Natural killer cell (primary cell): ENCODE results near the gene VWC2. TPM values are rescaled to one million over a fixed set of nuclear protein-coding genes. Genes with fewer than 3 reads are reported as not detected.

ENCODE experiments used
- ATAC-seq, 3 donors: fragments of 150-1000 bp in 2 of 3; fragments of 200-7000 bp in 1 of 3; cut with Tn5 transposase; 1 replicate in 1 of 3; 2 replicates in 2 of 3; pipeline ENCODE4 v1.10.0; 2021; ENCODE audit warnings: mild to moderate bottlenecking in 2 of 3, moderate library complexity in 2 of 3
- DNase-seq, 2 donors: peaks; one replicate each; pipeline versions ENCODE4 v3.0.0 to v3.0.0-alpha.2; 2013 to 2021; ENCODE audit warnings: mixed read lengths in 1 of 2
- H3K27ac ChIP-seq: one replicate; pipeline ENCODE4 v1.5.1; 2013; ENCODE audit warnings: mild to moderate bottlenecking, low read length
- H3K27me3 ChIP-seq: one replicate; pipeline ENCODE4 v1.6.1; 2013; ENCODE audit warnings: low read length; ENCODE audit not compliant: control insufficient read depth, insufficient read depth
- H3K36me3 ChIP-seq: one replicate; pipeline ENCODE4 v1.6.1; 2013; ENCODE audit warnings: low read length; ENCODE audit not compliant: control insufficient read depth, insufficient read depth
- H3K4me1 ChIP-seq: one replicate; pipeline ENCODE4 v1.6.1; 2013; ENCODE audit warnings: low read length; ENCODE audit not compliant: control insufficient read depth, insufficient read depth
- H3K4me3 ChIP-seq: one replicate; pipeline ENCODE4 v1.5.1; 2013; ENCODE audit warnings: low read length
- H3K9me3 ChIP-seq: one replicate; pipeline ENCODE4 v1.6.1; 2013; ENCODE audit warnings: low read length; ENCODE audit not compliant: control insufficient read depth, insufficient read depth
- H3K27ac Mint-ChIP-seq, 2 donors: one replicate each; pipeline ENCODE4 v1.8.0; 2022; ENCODE audit warnings: mild to moderate bottlenecking in 2 of 2, mixed read lengths in 2 of 2, moderate library complexity in 1 of 2
- H3K27me3 Mint-ChIP-seq, 2 donors: one replicate each; pipeline ENCODE4 v1.8.0; 2022; ENCODE audit warnings: low read depth in 2 of 2, mixed read lengths in 2 of 2
- H3K36me3 Mint-ChIP-seq: one replicate; pipeline ENCODE4 v1.8.0; 2022; ENCODE audit warnings: mixed read lengths
- H3K4me1 Mint-ChIP-seq, 2 donors: one replicate each; pipeline ENCODE4 v1.8.0; 2022; ENCODE audit warnings: mixed read lengths in 2 of 2
- H3K4me3 Mint-ChIP-seq: one replicate; pipeline ENCODE4 v1.8.0; 2022; ENCODE audit warnings: mild to moderate bottlenecking, moderate library complexity, mixed read lengths
- H3K9me3 Mint-ChIP-seq, 2 donors: one replicate each; pipeline ENCODE4 v1.8.0; 2022; ENCODE audit warnings: mixed read lengths in 2 of 2
- WGBS: methylation state at CpG from one replicate; pipeline ENCODE4 v1.1.7; 2013; ENCODE audit warnings: missing lambda C conversion rate; ENCODE audit not compliant: insufficient coverage; 5-methylcytosine and 5-hydroxymethylcytosine counted together
- intact Hi-C: fragments of 100-400 bp; cut with micrococcal nuclease; formaldehyde crosslinking; loops from one replicate; pipeline ENCODE4 v1.14.2; 2022
- total RNA-seq, 4 donors: library from RNA; stranded (reverse); fragments of 120-200 nt in 1 of 4; gene quantifications; one replicate each; pipeline versions ENCODE4 v1.2.3 to v1.2.4, GENCODE V29; 2013 to 2022
- TF ChIP-seq, protein P1 (sequence below): fragments of 200-600 bp; IDR thresholded peaks from one replicate; pipeline ENCODE4 v1.8.0; 2022; ENCODE audit warnings: antibody characterized with exemption

Gene VWC2
- total RNA-seq, 3 donors from 2014 or later (not counting 1 experiment from before 2014, with no cell fraction given), result not detected

GRCh38 chr7:49823566-49823965 lies 50.1 kb downstream of the VWC2 start:
- DNase-seq, result no peak
- 85% methylated on average over 3 of the region's 3 CpGs for WGBS
- intact Hi-C loops, result no loop called here

DNA sequence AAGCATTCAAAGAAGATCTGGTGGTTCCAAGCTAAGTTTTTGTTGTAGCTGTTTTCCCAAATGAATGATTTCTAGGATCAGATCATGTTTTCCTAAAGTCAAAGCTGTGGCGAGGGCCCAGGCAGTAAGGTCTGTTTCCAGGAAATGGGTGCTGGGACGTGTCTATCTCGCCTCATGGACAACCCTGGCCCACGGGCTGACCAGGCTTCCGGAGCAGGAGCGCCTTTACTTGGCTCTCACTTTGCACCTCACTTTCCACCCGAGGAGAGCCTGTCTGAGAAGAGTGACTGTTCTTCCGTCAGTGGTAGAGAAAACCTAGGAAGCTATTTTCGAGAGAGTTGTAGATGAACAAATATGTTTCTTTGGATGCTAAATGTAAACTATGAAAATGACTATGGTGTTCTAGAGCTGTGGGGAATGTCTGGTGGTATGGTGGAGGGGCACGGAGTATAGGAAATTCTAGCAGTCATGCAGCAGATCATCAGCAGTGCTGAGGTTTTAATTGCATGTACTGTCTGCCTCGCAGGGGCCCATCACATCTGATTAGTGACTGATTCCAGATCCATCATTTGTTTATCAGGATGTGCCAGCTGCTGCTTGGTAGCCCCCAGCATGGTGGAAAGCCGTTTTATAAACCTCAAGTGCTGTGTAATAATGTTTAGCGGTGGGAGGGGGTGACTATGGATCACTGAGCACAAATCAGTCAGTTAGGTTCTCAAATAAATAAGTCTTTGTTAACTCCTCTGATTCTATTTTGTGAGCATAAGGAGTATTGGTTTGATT lies 66.6 kb downstream of the VWC2 start:
- no peaks in the 10 kb centered on the region for H3K27me3 ChIP-seq
- H3K4me3 ChIP-seq, result no peak overlapping the region
- intact Hi-C loops, result no loop called here
- H3K36me3 ChIP-seq, result no peaks in the 10 kb centered on the region
- TF ChIP-seq, protein P1, sequence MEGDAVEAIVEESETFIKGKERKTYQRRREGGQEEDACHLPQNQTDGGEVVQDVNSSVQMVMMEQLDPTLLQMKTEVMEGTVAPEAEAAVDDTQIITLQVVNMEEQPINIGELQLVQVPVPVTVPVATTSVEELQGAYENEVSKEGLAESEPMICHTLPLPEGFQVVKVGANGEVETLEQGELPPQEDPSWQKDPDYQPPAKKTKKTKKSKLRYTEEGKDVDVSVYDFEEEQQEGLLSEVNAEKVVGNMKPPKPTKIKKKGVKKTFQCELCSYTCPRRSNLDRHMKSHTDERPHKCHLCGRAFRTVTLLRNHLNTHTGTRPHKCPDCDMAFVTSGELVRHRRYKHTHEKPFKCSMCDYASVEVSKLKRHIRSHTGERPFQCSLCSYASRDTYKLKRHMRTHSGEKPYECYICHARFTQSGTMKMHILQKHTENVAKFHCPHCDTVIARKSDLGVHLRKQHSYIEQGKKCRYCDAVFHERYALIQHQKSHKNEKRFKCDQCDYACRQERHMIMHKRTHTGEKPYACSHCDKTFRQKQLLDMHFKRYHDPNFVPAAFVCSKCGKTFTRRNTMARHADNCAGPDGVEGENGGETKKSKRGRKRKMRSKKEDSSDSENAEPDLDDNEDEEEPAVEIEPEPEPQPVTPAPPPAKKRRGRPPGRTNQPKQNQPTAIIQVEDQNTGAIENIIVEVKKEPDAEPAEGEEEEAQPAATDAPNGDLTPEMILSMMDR, result no peak
- H3K27ac ChIP-seq, result no peak overlapping the region
- H3K4me1 Mint-ChIP-seq, result no peaks in the 10 kb centered on the region
- DNase-seq, result no peak
- no peaks in the 10 kb centered on the region for H3K9me3 ChIP-seq
- peaks cover 0 to 5% of the 10 kb centered on the region in 2 donors for H3K9me3 Mint-ChIP-seq
- H3K27me3 Mint-ChIP-seq, result no peaks in the 10 kb centered on the region
- no peak overlapping the region for H3K27ac Mint-ChIP-seq
- WGBS, result 81% methylated on average over 13 of the region's 13 CpGs
- no peaks in the 10 kb centered on the region for H3K4me1 ChIP-seq
- H3K36me3 Mint-ChIP-seq, result no peaks in the 10 kb centered on the region
- no peak for ATAC-seq
- H3K4me3 Mint-ChIP-seq, result no peak overlapping the region

More at GRCh38 chr7:49823566-49823965, 50.1 kb downstream of the VWC2 start:
- no peak for ATAC-seq
- no peak overlapping the region for H3K27ac ChIP-seq
- no peaks in the 10 kb centered on the region for H3K4me1 ChIP-seq
- no peaks in the 10 kb centered on the region for H3K27me3 Mint-ChIP-seq
- H3K27ac Mint-ChIP-seq, result no peak overlapping the region
- H3K9me3 Mint-ChIP-seq, result peaks cover 4 to 5% of the 10 kb centered on the region in 2 donors
- no peak overlapping the region for H3K4me3 ChIP-seq
- H3K4me3 Mint-ChIP-seq, result no peak overlapping the region
- H3K27me3 ChIP-seq, result no peaks in the 10 kb centered on the region
- H3K4me1 Mint-ChIP-seq, result no peaks in the 10 kb centered on the region
- H3K9me3 ChIP-seq, result no peaks in the 10 kb centered on the region
- TF ChIP-seq, protein P1, result no peak
- no peaks in the 10 kb centered on the region for H3K36me3 ChIP-seq
- H3K36me3 Mint-ChIP-seq, result no peaks in the 10 kb centered on the region

DNA sequence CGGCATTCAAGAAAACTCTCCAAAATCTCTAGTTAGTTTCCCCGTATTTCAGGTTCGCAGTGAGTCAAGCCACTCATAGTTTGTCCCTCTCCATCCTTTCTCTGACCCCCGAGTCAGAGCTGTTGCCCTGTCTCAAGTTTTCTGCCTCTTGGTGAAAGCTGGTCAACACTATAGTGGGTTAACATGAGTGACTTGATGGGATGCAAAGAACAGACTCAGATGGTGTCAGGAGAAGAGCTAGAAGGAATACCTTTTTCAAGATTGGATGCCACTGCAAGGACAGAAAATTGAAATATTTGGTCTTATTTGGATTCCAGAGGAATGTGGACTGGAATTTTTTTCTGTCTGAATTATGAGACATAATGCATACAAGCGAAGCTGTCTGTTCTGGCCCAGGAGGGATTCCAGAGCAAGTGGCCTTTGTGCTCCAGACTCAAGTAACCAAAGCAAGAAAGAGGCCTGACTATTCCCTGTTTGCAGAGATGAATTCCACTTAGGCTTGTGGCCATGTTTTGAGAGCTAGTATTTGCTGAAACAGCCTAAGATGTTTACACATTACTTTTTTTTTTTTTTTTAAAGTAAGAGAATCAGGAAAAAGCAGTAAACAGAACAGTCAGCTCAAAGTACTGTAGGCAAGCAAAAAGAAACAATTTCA lies 67.4 kb downstream of the VWC2 start:
- Mint-ChIP-seq H3K9me3 (peaks cover 0 to 5% of the 10 kb centered on the region in 2 donors), H3K27me3 (no peaks in the 10 kb centered on the region), H3K4me1 (no peaks in the 10 kb centered on the region), H3K27ac (no peak overlapping the region), H3K4me3 (no peak overlapping the region), H3K36me3 (no peaks in the 10 kb centered on the region)
- H3K36me3 ChIP-seq, result no peaks in the 10 kb centered on the region
- DNase-seq (no peak), ATAC-seq (no peak)
- no peaks in the 10 kb centered on the region for H3K27me3 ChIP-seq
- intact Hi-C loops, result no loop called here
- H3K4me3 ChIP-seq, result no peak overlapping the region
- no peaks in the 10 kb centered on the region for H3K9me3 ChIP-seq
- H3K4me1 ChIP-seq, result no peaks in the 10 kb centered on the region
- TF ChIP-seq, protein P1, result no peak
- no peak overlapping the region for H3K27ac ChIP-seq
- 92% methylated on average over 4 of the region's 5 CpGs for WGBS
